RWPE1 (cell line): ENCODE data around the gene S100A10.
A peak's percentile ranks its signal among the peaks of the same experiment; 100 is the strongest.

ENCODE experiments used
- CTCF ChIA-PET: fragments of 350-600 bp; sonication (Branson Sonifier 250); formaldehyde crosslinking; extraction: SDS; loops from one replicate; lab custom pipeline; 2021; lab: Yijun Ruan, JAX
- POLR2A ChIA-PET: fragments of 400-600 bp; formaldehyde crosslinking; extraction: SDS; loops from one replicate; lab custom pipeline; 2020; ENCODE audit warnings: antibody characterized with exemption; ENCODE audit not compliant: low non-redundant PET; lab: Yijun Ruan, JAX
- DNase-seq: peaks from one replicate; pipeline ENCODE4 v3.0.0; 2012; ENCODE audit warnings: low spot score
- H3K27ac ChIP-seq: fragments of 450-650 bp; 2 replicates; pipeline ENCODE4 v1.5.1; 2017
- CTCF ChIP-seq: fragments of 450-650 bp; conservative IDR thresholded peaks from 2 replicates; pipeline ENCODE4 v1.5.1; 2017; ENCODE audit warnings: low read depth, mild to moderate bottlenecking

The S100A10 gene

DNA sequence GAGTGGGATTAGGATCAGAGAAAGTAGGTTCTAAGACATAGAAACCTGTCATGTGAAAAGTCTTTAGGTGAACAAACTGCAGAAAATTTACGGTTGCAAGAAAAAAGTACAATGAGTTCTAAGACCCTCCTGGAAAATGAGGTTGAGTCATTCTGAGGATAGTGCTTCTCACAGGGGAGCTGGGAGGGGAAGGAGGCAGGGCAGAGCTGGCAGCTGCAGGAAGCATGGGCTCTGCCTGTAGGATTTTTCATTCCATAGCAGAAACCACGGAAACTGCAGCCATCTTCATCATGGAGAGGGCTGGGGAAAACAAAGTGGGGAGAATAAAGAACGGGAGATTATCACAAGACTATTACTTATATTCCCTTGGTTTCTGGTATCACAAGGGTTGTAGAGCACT lies 58.5 kb downstream of the S100A10 start:
- TF ChIP-seq CTCF, result no peak
- ChIA-PET POLR2A (no interaction called here), CTCF (interaction anchor here (0.5 to 2.7 kb wide), 4 partner anchors 61 to 149 kb away, joined by 3 to 16 read pairs (median 4); no protein-coding TSS in a partner anchor)
- DNase-seq, result no peak
- peak overlapping the region; percentile 11; the same call in 1 of the 2 replicates for H3K27ac ChIP-seq

DNA sequence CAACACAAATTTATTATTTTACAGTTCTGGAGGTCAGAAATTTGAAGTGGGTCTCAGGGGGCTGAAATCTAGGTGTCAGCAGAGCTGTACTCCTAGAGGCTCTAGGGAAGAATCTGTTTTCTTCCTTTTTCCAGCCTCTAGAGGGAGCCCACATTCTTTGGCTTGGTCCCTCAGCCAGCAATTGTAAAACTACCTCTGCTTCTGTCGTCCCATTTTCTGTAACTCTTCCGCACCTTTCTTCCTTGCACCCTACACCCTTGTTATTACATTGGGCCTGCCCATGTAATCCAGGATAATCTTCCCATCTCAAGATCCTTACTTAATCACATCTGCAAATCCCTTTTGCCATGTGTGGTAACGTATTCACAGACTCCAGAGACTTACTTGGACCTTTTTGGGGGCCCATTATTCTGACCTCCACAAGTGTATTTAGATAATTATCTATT lies 59.6 kb downstream of the S100A10 start:
- peak; percentile 91 for TF ChIP-seq CTCF
- H3K27ac ChIP-seq, result no peak overlapping the region
- DNase-seq, result peak; percentile 57
- POLR2A ChIA-PET, result no interaction called here
- CTCF ChIA-PET, result interaction anchor here (0.6 to 2.7 kb wide), 10 partner anchors 10 to 79 kb away, joined by 3 to 16 read pairs (median 3); no protein-coding TSS in a partner anchor
